SK-N-SH (cell line): ENCODE results near the gene TMEM266. TPM values are rescaled to one million over a fixed set of nuclear protein-coding genes. Genes with fewer than 3 reads are reported as not detected.

Source experiments
- CTCF ChIA-PET: fragments of 300-600, 350-600 bp; formaldehyde crosslinking; extraction: SDS; loops from one replicate; lab custom pipeline; 2021; lab: Yijun Ruan, JAX
- POLR2A ChIA-PET: fragments of 350-600 bp; sonication (Branson Sonifier 250); formaldehyde crosslinking; extraction: SDS; loops from one replicate; lab custom pipeline; 2020; ENCODE audit warnings: antibody characterized with exemption, inconsistent platforms; lab: Yijun Ruan, JAX
- DNase-seq: peaks from one replicate; pipeline ENCODE4 v3.0.0; 2012
- H2AFZ ChIP-seq: fragments of 200-600 bp; sonication (generic); 2 replicates; pipeline ENCODE4 v1.8.1; 2016; ENCODE audit warnings: antibody characterized with exemption, mild to moderate bottlenecking, low read depth
- H3F3A ChIP-seq: fragments of 200-600 bp; sonication (generic); replicated peaks from 2 replicates; pipeline ENCODE3; 2016; ENCODE audit warnings: antibody characterized with exemption, mild to moderate bottlenecking; ENCODE audit not compliant: insufficient read depth
- H3K27ac ChIP-seq, 2 experiments: fragments of 200-500 bp in 1 of 2; fragments of 200-600 bp in 1 of 2; sonication (Bioruptor generic) in 1 of 2; sonication (generic), shearing (Covaris generic) in 1 of 2; 2 replicates each; pipeline versions ENCODE4 v1.5.1 to v1.6.1; 2014 to 2016; ENCODE audit warnings: low read depth in 2 of 2, inconsistent platforms in 1 of 2, low read length in 1 of 2, mild to moderate bottlenecking in 1 of 2, mixed read lengths in 1 of 2
- H3K27me3 ChIP-seq: fragments of 200-600 bp; sonication (generic), shearing (Covaris generic); 2 replicates; pipeline ENCODE4 v1.6.1; 2016; ENCODE audit warnings: mixed run types; ENCODE audit not compliant: insufficient read depth
- H3K36me3 ChIP-seq, 2 experiments: fragments of 200-500 bp in 1 of 2; fragments of 200-600 bp in 1 of 2; sonication (Bioruptor generic) in 1 of 2; sonication (generic) in 1 of 2; replicated peaks in 1 of 2; 2 replicates each; pipeline versions ENCODE3 to v1.5.1; 2014 to 2016; ENCODE audit warnings: low read length in 1 of 2, mild to moderate bottlenecking in 1 of 2; ENCODE audit not compliant: insufficient read depth in 2 of 2, control insufficient read depth in 1 of 2
- H3K4me1 ChIP-seq, 2 experiments: fragments of 200-500 bp in 1 of 2; fragments of 200-600 bp in 1 of 2; sonication (Bioruptor generic) in 1 of 2; sonication (generic), shearing (Covaris generic) in 1 of 2; 2 replicates each; pipeline versions ENCODE4 v1.5.1 to v1.6.1; 2014 to 2016; ENCODE audit warnings: low read depth in 1 of 2, low read length in 1 of 2, mixed run types in 1 of 2; ENCODE audit not compliant: insufficient read depth in 2 of 2, control insufficient read depth in 1 of 2
- H3K4me2 ChIP-seq: fragments of 200-600 bp; sonication (generic), shearing (Covaris generic); 2 replicates; pipeline ENCODE4 v1.6.1; 2017; ENCODE audit warnings: mixed run types
- H3K4me3 ChIP-seq, 2 experiments: fragments of 200-500 bp in 1 of 2; fragments of 200-600 bp in 1 of 2; sonication (Bioruptor generic) in 1 of 2; sonication (generic), shearing (Covaris generic) in 1 of 2; 2 replicates each; pipeline versions ENCODE4 v1.5.1 to v1.8.1; 2014 to 2016; ENCODE audit warnings: low read depth in 2 of 2, inconsistent platforms in 1 of 2, low read length in 1 of 2, mild to moderate bottlenecking in 1 of 2, mixed read lengths in 1 of 2, moderate library complexity in 1 of 2
- H3K79me2 ChIP-seq: fragments of 200-600 bp; sonication (generic); 2 replicates; pipeline ENCODE4 v1.8.1; 2017; ENCODE audit warnings: mild to moderate bottlenecking; ENCODE audit not compliant: insufficient read depth
- H3K9ac ChIP-seq: fragments of 200-600 bp; sonication (generic); 2 replicates; pipeline ENCODE4 v1.6.1; 2017; ENCODE audit warnings: mixed run types
- H3K9me2 ChIP-seq: fragments of 200-600 bp; sonication (generic); 2 replicates; pipeline ENCODE4 v1.6.1; 2017; ENCODE audit warnings: mixed run types
- H3K9me3 ChIP-seq: fragments of 200-600 bp; sonication (generic); 2 replicates; pipeline ENCODE4 v1.6.1; 2017; ENCODE audit warnings: mixed run types, mild to moderate bottlenecking, moderate library complexity
- H4K20me1 ChIP-seq: fragments of 200-600 bp; sonication (generic); 2 replicates; pipeline ENCODE4 v1.6.1; 2017; ENCODE audit warnings: mild to moderate bottlenecking, mixed run types; ENCODE audit not compliant: insufficient read depth
- CHD2 ChIP-seq: fragments of 150-350 bp; IDR thresholded peaks from 2 replicates; pipeline ENCODE4 v1.6.1; 2018; ENCODE audit warnings: low read length; ENCODE audit not compliant: partially characterized antibody
- ELF1 ChIP-seq: IDR thresholded peaks from 2 replicates; pipeline ENCODE4 v1.4.0; 2012
- EP300 ChIP-seq, 2 experiments: IDR thresholded peaks; 2 replicates each; pipeline versions ENCODE4 v1.4.0 to v1.6.1; 2012; ENCODE audit warnings: borderline replicate concordance in 1 of 2, low read depth in 1 of 2, low read length in 1 of 2
- EZH2phosphoT487 ChIP-seq: fragments of 200-600 bp; sonication (generic); IDR thresholded peaks from 2 replicates; pipeline ENCODE4 v1.6.1; 2017; ENCODE audit warnings: low read depth, mixed run types, mild to moderate bottlenecking, antibody characterized with exemption, moderate library complexity, borderline replicate concordance
- FOSL2 ChIP-seq: IDR thresholded peaks from 2 replicates; pipeline ENCODE4 v1.4.0; 2012; ENCODE audit warnings: low read depth, mild to moderate bottlenecking, moderate library complexity, borderline replicate concordance
- FOXM1 ChIP-seq: IDR thresholded peaks from 2 replicates; pipeline ENCODE4 v1.4.0; 2012; ENCODE audit warnings: low read depth, mild to moderate bottlenecking
- MXI1 ChIP-seq: IDR thresholded peaks from 2 replicates; pipeline ENCODE4 v1.6.1; 2012; ENCODE audit warnings: mild to moderate bottlenecking, low read depth, low read length, improper control_type of control experiment
- NFIC ChIP-seq: IDR thresholded peaks from 2 replicates; pipeline ENCODE4 v1.4.0; 2012; ENCODE audit warnings: borderline replicate concordance
- NRF1 ChIP-seq: IDR thresholded peaks from 2 replicates; pipeline ENCODE4 v1.6.1; 2012; ENCODE audit warnings: low read depth, mild to moderate bottlenecking, low read length
- POLR2AphosphoS5 ChIP-seq: IDR thresholded peaks from 2 replicates; pipeline ENCODE4 v1.6.1; 2012; ENCODE audit warnings: low read depth, low read length
- RAD21 ChIP-seq: IDR thresholded peaks from 2 replicates; pipeline ENCODE4 v1.6.1; 2012; ENCODE audit warnings: mild to moderate bottlenecking, low read length
- RFX5 ChIP-seq: IDR thresholded peaks from 2 replicates; pipeline ENCODE4 v1.6.1; 2012; ENCODE audit warnings: mild to moderate bottlenecking, improper control_type of control experiment, low read length
- SIN3A ChIP-seq: IDR thresholded peaks from 2 replicates; pipeline ENCODE4 v1.6.1; 2012; ENCODE audit warnings: low read depth, mild to moderate bottlenecking, low read length, moderate library complexity, borderline replicate concordance
- TAF1 ChIP-seq: IDR thresholded peaks from 2 replicates; pipeline ENCODE4 v1.6.1; 2012; ENCODE audit warnings: low read depth, mild to moderate bottlenecking, low read length, moderate library complexity, borderline replicate concordance
- WGBS: methylation state at CpG from one replicate; pipeline ENCODE4 v1.1.6; 2017; ENCODE audit warnings: low lambda C conversion rate; 5-methylcytosine and 5-hydroxymethylcytosine counted together
- polyA plus RNA-seq, 3 experiments: library from polyadenylated mRNA; depleted of rRNA; stranded (reverse); fragments of >200 nt; gene quantifications; 2 replicates each; pipeline ENCODE4 v1.2.3, GENCODE V29; 2012
- TF ChIP-seq, protein P1 (sequence below): IDR thresholded peaks from 2 replicates; pipeline ENCODE4 v1.6.1; 2012; ENCODE audit warnings: mild to moderate bottlenecking, low read depth, low read length, moderate library complexity
- TF ChIP-seq, protein P2 (sequence below): fragments of 200-600 bp; sonication (generic); IDR thresholded peaks from 2 replicates; pipeline ENCODE4 v1.6.1; 2017; ENCODE audit warnings: antibody characterized with exemption, mild to moderate bottlenecking, moderate library complexity
- TF ChIP-seq, protein P3 (sequence below): fragments of 150-350 bp; IDR thresholded peaks from 2 replicates; pipeline ENCODE4 v1.6.1; 2017; ENCODE audit warnings: antibody characterized with exemption, low read length, low read depth, borderline replicate concordance
- TF ChIP-seq, protein P4 (sequence below): IDR thresholded peaks from 2 replicates; pipeline ENCODE4 v1.4.0; 2012; ENCODE audit warnings: low read depth, borderline replicate concordance

Gene TMEM266
- polyA plus RNA-seq, 1 of the 3 experiments (the other 2 are of a cell fraction): 0.07 TPM

DNA sequence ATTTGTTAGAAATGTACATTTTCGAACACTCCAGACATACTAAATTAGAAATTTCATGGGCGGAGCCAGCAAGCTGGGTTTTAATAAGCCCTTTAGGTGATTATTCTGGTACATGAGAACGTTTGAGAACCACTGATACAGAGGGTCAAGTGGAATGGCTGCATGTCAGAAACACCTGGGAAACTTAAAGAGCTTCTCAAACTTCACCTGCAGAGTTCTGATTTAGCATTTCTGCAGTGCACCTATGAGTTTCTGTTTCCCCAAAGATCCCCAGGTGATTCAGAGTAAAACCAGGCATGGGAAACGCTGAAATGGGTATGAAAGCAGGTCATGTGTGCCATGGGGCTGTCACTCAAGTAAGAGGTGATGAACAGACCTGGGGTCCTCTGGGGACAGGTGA, 68.1 kb downstream of the TMEM266 start:
- H3K9me3 ChIP-seq: no peaks in the 10 kb centered on the region
- H3K27ac ChIP-seq: no peak overlapping the region
- 18% methylated on average over 4 of the region's 4 CpGs for WGBS
- TF ChIP-seq FOXM1 (no peak), MXI1 (no peak), NFIC (no peak), ELF1 (no peak), FOSL2 (no peak), CHD2 (no peak), RAD21 (no peak), SIN3A (no peak), TAF1 (no peak), EP300 (IDR thresholded peaks at IDR 0.05; ENCODE audit: borderline replicate concordance in 1 of 2, low read depth in 1 of 2, low read length in 1 of 2) (no peak), NRF1 (no peak), EZH2phosphoT487 (no peak), POLR2AphosphoS5 (no peak), RFX5 (no peak)
- TF ChIP-seq, protein P1, sequence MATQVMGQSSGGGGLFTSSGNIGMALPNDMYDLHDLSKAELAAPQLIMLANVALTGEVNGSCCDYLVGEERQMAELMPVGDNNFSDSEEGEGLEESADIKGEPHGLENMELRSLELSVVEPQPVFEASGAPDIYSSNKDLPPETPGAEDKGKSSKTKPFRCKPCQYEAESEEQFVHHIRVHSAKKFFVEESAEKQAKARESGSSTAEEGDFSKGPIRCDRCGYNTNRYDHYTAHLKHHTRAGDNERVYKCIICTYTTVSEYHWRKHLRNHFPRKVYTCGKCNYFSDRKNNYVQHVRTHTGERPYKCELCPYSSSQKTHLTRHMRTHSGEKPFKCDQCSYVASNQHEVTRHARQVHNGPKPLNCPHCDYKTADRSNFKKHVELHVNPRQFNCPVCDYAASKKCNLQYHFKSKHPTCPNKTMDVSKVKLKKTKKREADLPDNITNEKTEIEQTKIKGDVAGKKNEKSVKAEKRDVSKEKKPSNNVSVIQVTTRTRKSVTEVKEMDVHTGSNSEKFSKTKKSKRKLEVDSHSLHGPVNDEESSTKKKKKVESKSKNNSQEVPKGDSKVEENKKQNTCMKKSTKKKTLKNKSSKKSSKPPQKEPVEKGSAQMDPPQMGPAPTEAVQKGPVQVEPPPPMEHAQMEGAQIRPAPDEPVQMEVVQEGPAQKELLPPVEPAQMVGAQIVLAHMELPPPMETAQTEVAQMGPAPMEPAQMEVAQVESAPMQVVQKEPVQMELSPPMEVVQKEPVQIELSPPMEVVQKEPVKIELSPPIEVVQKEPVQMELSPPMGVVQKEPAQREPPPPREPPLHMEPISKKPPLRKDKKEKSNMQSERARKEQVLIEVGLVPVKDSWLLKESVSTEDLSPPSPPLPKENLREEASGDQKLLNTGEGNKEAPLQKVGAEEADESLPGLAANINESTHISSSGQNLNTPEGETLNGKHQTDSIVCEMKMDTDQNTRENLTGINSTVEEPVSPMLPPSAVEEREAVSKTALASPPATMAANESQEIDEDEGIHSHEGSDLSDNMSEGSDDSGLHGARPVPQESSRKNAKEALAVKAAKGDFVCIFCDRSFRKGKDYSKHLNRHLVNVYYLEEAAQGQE: no peak
- TF ChIP-seq, protein P2, sequence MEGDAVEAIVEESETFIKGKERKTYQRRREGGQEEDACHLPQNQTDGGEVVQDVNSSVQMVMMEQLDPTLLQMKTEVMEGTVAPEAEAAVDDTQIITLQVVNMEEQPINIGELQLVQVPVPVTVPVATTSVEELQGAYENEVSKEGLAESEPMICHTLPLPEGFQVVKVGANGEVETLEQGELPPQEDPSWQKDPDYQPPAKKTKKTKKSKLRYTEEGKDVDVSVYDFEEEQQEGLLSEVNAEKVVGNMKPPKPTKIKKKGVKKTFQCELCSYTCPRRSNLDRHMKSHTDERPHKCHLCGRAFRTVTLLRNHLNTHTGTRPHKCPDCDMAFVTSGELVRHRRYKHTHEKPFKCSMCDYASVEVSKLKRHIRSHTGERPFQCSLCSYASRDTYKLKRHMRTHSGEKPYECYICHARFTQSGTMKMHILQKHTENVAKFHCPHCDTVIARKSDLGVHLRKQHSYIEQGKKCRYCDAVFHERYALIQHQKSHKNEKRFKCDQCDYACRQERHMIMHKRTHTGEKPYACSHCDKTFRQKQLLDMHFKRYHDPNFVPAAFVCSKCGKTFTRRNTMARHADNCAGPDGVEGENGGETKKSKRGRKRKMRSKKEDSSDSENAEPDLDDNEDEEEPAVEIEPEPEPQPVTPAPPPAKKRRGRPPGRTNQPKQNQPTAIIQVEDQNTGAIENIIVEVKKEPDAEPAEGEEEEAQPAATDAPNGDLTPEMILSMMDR: no peak
- TF ChIP-seq, protein P3, sequence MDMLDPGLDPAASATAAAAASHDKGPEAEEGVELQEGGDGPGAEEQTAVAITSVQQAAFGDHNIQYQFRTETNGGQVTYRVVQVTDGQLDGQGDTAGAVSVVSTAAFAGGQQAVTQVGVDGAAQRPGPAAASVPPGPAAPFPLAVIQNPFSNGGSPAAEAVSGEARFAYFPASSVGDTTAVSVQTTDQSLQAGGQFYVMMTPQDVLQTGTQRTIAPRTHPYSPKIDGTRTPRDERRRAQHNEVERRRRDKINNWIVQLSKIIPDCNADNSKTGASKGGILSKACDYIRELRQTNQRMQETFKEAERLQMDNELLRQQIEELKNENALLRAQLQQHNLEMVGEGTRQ: no peak
- TF ChIP-seq, protein P4, sequence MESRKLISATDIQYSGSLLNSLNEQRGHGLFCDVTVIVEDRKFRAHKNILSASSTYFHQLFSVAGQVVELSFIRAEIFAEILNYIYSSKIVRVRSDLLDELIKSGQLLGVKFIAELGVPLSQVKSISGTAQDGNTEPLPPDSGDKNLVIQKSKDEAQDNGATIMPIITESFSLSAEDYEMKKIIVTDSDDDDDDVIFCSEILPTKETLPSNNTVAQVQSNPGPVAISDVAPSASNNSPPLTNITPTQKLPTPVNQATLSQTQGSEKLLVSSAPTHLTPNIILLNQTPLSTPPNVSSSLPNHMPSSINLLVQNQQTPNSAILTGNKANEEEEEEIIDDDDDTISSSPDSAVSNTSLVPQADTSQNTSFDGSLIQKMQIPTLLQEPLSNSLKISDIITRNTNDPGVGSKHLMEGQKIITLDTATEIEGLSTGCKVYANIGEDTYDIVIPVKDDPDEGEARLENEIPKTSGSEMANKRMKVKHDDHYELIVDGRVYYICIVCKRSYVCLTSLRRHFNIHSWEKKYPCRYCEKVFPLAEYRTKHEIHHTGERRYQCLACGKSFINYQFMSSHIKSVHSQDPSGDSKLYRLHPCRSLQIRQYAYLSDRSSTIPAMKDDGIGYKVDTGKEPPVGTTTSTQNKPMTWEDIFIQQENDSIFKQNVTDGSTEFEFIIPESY: no peak
- no peaks in the 10 kb centered on the region for H3F3A ChIP-seq
- H2AFZ ChIP-seq: no peak overlapping the region
- ChIA-PET CTCF (interaction anchor here (0.8 to 2.7 kb wide), 7 partner anchors 12 to 69 kb away, joined by 3 to 14 read pairs (median 3); partner anchors contain the start of gene TMEM266), POLR2A (no interaction called here)
- H3K9me2 ChIP-seq: no peaks in the 10 kb centered on the region
- H3K4me2 ChIP-seq: no peak overlapping the region
- H3K4me3 ChIP-seq: no peak overlapping the region
- no peaks in the 10 kb centered on the region for H3K36me3 ChIP-seq
- no peak for DNase-seq
- no peaks in the 10 kb centered on the region for H4K20me1 ChIP-seq
- H3K9ac ChIP-seq: no peak overlapping the region
- peaks cover 22% of the 10 kb centered on the region; the same call in 1 of the 2 replicates for H3K27me3 ChIP-seq
- H3K79me2 ChIP-seq: no peaks in the 10 kb centered on the region
- no peaks in the 10 kb centered on the region for H3K4me1 ChIP-seq
